NB4 (cell line): Measurements from ENCODE around the gene BACE2.
A peak's percentile ranks its signal among the peaks of the same experiment; 100 is the strongest.
"Not testable (repeated sequence)": the region's sequence is repeated elsewhere in the genome, so short reads cannot be mapped to it uniquely, and the experiment has no call there.

Experiments used
- DNase-seq: peaks from one replicate; pipeline ENCODE4 v3.0.0; 2010; ENCODE audit warnings: low read depth
- H3K4me3 ChIP-seq: one replicate; pipeline ENCODE4 v1.5.1; 2011; ENCODE audit warnings: mild to moderate bottlenecking, low read depth, low read length, moderate library complexity
- CTCF ChIP-seq: IDR thresholded peaks from one replicate; pipeline ENCODE4 v1.5.1; 2012; ENCODE audit warnings: low read depth, low read length
- MAX ChIP-seq: IDR thresholded peaks from 2 replicates; pipeline ENCODE4 v1.6.1; 2011; ENCODE audit warnings: low read depth, low read length
- MYC ChIP-seq: IDR thresholded peaks from 2 replicates; pipeline ENCODE4 v1.6.1; 2011; ENCODE audit warnings: low read depth, low read length
- POLR2A ChIP-seq: IDR thresholded peaks from 2 replicates; pipeline ENCODE4 v1.6.1; 2011; ENCODE audit warnings: mild to moderate bottlenecking; ENCODE audit not compliant: insufficient read length; ENCODE audit errors: extremely low read depth

The BACE2 gene

GRCh38 chr21:41231060-41231459, 63.1 kb downstream of the BACE2 start:
- H3K4me3 ChIP-seq, result no peak overlapping the region
- DNase-seq, result no peak
- TF ChIP-seq POLR2A, result no peak
- TF ChIP-seq CTCF, result no peak
- no peak for TF ChIP-seq MAX
- no peak for TF ChIP-seq MYC

- H3K4me3 ChIP-seq, result no peak overlapping the region
- peak; percentile 66 for DNase-seq
- TF ChIP-seq POLR2A, result no peak
- no peak for TF ChIP-seq MYC
- no peak for TF ChIP-seq CTCF
- no peak for TF ChIP-seq MAX
Measured at GRCh38 chr21:41232013-41232412, 64.1 kb downstream of the BACE2 start.

- no peak overlapping the region for H3K4me3 ChIP-seq
- no peak for DNase-seq
- TF ChIP-seq MYC, result no peak
Measured at GRCh38 chr21:41233916-41234315, 66.0 kb downstream of the BACE2 start.

GRCh38 chr21:41234569-41234968, 66.6 kb downstream of the BACE2 start:
- no peak overlapping the region for H3K4me3 ChIP-seq
- TF ChIP-seq MYC (no peak), CTCF (no peak)
- no peak for DNase-seq

- no peak overlapping the region for H3K4me3 ChIP-seq
- DNase-seq, result no peak
- TF ChIP-seq POLR2A, result no peak
- no peak for TF ChIP-seq MYC
- no peak for TF ChIP-seq MAX
- no peak for TF ChIP-seq CTCF
Measured at GRCh38 chr21:41235201-41235600, 67.2 kb downstream of the BACE2 start.

GRCh38 chr21:41236352-41236973, 68.5 kb downstream of the BACE2 start:
- TF ChIP-seq POLR2A, result no peak
- TF ChIP-seq MYC, result no peak
- TF ChIP-seq MAX, result no peak
- no peak for TF ChIP-seq CTCF
- H3K4me3 ChIP-seq, result no peak overlapping the region
- DNase-seq, result no peak

- H3K4me3 ChIP-seq, DNase-seq: not testable (repeated sequence)
Measured at GRCh38 chr21:41238081-41238796, 70.3 kb downstream of the BACE2 start.
